ENCODE data around the gene RPRM.
"Not testable (repeated sequence)": the region's sequence is repeated elsewhere in the genome, so short reads cannot be mapped to it uniquely, and the experiment has no call there.

The RPRM gene

DNA sequence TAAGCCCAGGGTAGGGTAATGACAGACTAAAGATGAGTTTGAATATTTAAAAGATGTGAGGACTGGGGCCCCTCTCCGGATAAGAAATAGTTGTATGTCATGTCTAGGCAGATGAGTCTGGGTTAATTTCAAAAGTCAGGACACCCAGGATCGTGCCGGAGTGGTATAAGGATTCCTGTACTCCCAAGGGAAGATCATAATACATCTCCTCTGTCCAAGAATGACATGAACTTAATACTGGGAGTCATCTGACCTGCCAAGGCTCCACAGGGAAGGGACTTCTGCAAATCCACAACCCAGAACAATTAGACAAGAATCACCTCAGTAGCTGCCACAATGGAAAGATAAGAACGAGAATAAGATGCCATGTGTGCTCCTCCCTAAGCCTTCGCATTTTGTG, 17.1 kb downstream of the RPRM start:
- H3K27ac ChIP-seq (ENCODE audit: insufficient read depth in 1 of 2, low read depth in 1 of 2, low read length in 2 of 2, poor library complexity in 1 of 2, severe bottlenecking in 2 of 2) = no peak overlapping the region
- 83% methylated on average over 3 of the region's 5 CpGs for WGBS (ENCODE audit: insufficient coverage)
- H3K9me3 ChIP-seq (ENCODE audit: control extremely low read depth in 1 of 5, control insufficient read depth in 4 of 5, insufficient read depth in 2 of 5, low read depth in 1 of 5, low read length in 4 of 5) = no peaks in the 10 kb centered on the region
- H3K36me3 ChIP-seq (ENCODE audit: control insufficient read depth in 4 of 4, insufficient read depth in 4 of 4, low read length in 3 of 4) = no peaks in the 10 kb centered on the region
- H3K4me3 ChIP-seq (ENCODE audit: control insufficient read depth in 1 of 7, extremely low read depth in 1 of 7, insufficient read depth in 4 of 7, low read depth in 2 of 7, low read length in 6 of 7) = no peak overlapping the region
- no peaks in the 10 kb centered on the region for H3K4me1 ChIP-seq (ENCODE audit: control extremely low read depth in 1 of 4, control insufficient read depth in 4 of 4, insufficient read depth in 4 of 4, low read length in 3 of 4)
- DNase-seq = no peak
- H3K27me3 ChIP-seq (replicated peaks in 2 of 5; ENCODE audit: control insufficient read depth in 4 of 5, insufficient read depth in 5 of 5, low read length in 4 of 5) = peaks cover 0 to 7% (median 2%) of the 10 kb centered on the region in 5 experiments
- POLR2A ChIA-PET = no interaction called here
- CTCF ChIA-PET = no interaction called here

DNA sequence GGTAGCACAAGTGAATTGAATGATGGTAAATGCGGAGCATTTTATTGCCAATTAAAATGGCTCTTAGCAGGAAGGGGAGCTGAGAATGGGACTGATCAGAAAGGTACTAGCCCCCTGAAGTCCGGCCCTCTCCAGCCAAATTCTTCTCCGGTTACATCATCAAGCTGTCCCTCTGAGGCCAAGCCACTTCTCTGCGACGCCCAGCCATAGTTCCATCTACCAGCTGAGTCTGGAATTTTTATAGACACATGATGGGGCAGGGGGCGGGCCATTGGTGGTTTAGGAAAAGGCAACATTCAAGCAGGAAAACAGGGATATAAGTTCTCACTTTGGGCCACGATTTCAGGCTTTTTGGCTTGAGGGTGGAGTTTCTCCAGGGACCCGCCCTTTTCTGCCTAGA, 22.7 kb downstream of the RPRM start:
- Histone ChIP-seq H3K4me1 (ENCODE audit: control extremely low read depth in 1 of 4, control insufficient read depth in 4 of 4, insufficient read depth in 4 of 4, low read length in 3 of 4) (no peaks in the 10 kb centered on the region), H3K9me3 (ENCODE audit: control extremely low read depth in 1 of 5, control insufficient read depth in 4 of 5, insufficient read depth in 2 of 5, low read depth in 1 of 5, low read length in 4 of 5) (no peaks in the 10 kb centered on the region), H3K36me3 (ENCODE audit: control insufficient read depth in 4 of 4, insufficient read depth in 4 of 4, low read length in 3 of 4) (no peaks in the 10 kb centered on the region), H3K27ac (ENCODE audit: insufficient read depth in 1 of 2, low read depth in 1 of 2, low read length in 2 of 2, poor library complexity in 1 of 2, severe bottlenecking in 2 of 2) (no peak overlapping the region), H3K4me3 (ENCODE audit: control insufficient read depth in 1 of 7, extremely low read depth in 1 of 7, insufficient read depth in 4 of 7, low read depth in 2 of 7, low read length in 6 of 7) (no peak overlapping the region), H3K27me3 (replicated peaks in 2 of 5; ENCODE audit: control insufficient read depth in 4 of 5, insufficient read depth in 5 of 5, low read length in 4 of 5) (peaks cover 0 to 7% (median 0%) of the 10 kb centered on the region in 5 experiments)
- ChIA-PET CTCF (no interaction called here), POLR2A (no interaction called here)
- no peak for DNase-seq
- WGBS (ENCODE audit: insufficient coverage) = 90% methylated on average over 8 of the region's 8 CpGs

DNA sequence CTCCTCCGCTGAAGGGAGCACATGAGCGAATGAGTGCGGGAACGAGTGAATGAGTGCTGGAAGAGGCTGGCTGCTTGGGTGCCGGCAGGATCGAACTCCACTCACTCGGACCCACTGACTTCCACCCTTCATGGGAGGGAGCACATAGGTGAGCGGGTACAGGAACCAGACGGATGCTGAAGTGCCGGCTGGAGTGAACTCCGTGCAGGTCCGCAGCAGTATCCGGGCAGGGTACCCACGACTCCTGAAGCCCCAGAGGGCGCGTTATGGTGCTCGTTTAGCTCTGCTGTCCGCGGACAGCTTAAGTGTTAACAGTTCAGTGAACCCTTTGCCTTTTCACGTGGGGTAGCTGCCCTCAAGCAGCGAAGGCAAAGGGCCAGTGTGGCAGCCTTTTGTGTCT, 23.2 kb downstream of the RPRM start:
- WGBS (ENCODE audit: insufficient coverage) = 88% methylated on average over 21 of the region's 21 CpGs

DNA sequence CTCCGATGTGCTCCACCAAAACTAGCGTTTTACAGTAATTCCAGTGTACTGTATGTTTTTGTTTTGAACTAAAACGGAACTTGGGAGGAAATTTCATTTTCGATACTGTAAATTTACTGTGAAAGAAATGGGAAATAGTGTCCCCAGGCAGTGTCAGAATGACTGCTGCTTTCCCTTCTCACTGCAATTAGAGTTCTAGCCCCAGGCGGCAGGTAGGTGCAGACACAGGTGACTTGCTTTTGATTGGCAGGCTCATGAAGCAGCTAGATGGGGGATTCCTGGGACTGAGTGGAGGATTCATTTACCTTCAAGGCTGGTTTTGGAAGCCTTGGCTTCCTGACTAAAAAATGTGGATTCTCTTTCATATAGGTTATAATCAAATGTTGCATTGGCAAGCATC, 27.0 kb downstream of the RPRM start:
- H3K27me3 ChIP-seq (replicated peaks in 2 of 5; ENCODE audit: control insufficient read depth in 4 of 5, insufficient read depth in 5 of 5, low read length in 4 of 5) = no peaks in the 10 kb centered on the region
- no peak overlapping the region for H3K27ac ChIP-seq (ENCODE audit: insufficient read depth in 1 of 2, low read depth in 1 of 2, low read length in 2 of 2, poor library complexity in 1 of 2, severe bottlenecking in 2 of 2)
- ChIA-PET POLR2A (no interaction called here), CTCF (no interaction called here)
- no peaks in the 10 kb centered on the region for H3K36me3 ChIP-seq (ENCODE audit: control insufficient read depth in 4 of 4, insufficient read depth in 4 of 4, low read length in 3 of 4)
- WGBS (ENCODE audit: insufficient coverage) = 97% methylated on average over 5 of the region's 5 CpGs
- no peaks in the 10 kb centered on the region for H3K9me3 ChIP-seq (ENCODE audit: control extremely low read depth in 1 of 5, control insufficient read depth in 4 of 5, insufficient read depth in 2 of 5, low read depth in 1 of 5, low read length in 4 of 5)
- no peak overlapping the region for H3K4me3 ChIP-seq (ENCODE audit: control insufficient read depth in 1 of 7, extremely low read depth in 1 of 7, insufficient read depth in 4 of 7, low read depth in 2 of 7, low read length in 6 of 7)
- no peaks in the 10 kb centered on the region for H3K4me1 ChIP-seq (ENCODE audit: control extremely low read depth in 1 of 4, control insufficient read depth in 4 of 4, insufficient read depth in 4 of 4, low read length in 3 of 4)
- DNase-seq = no peak

More for the DNA sequence above, 23.2 kb downstream of the RPRM start:
- CTCF ChIA-PET = no interaction called here
- no peaks in the 10 kb centered on the region for H3K4me1 ChIP-seq (ENCODE audit: control extremely low read depth in 1 of 4, control insufficient read depth in 4 of 4, insufficient read depth in 4 of 4, low read length in 3 of 4)
- DNase-seq = no peak
- H3K9me3 ChIP-seq (ENCODE audit: control extremely low read depth in 1 of 5, control insufficient read depth in 4 of 5, insufficient read depth in 2 of 5, low read depth in 1 of 5, low read length in 4 of 5) = no peaks in the 10 kb centered on the region
- no peaks in the 10 kb centered on the region for H3K36me3 ChIP-seq (ENCODE audit: control insufficient read depth in 4 of 4, insufficient read depth in 4 of 4, low read length in 3 of 4)
- no peak overlapping the region for H3K27ac ChIP-seq (ENCODE audit: insufficient read depth in 1 of 2, low read depth in 1 of 2, low read length in 2 of 2, poor library complexity in 1 of 2, severe bottlenecking in 2 of 2)
- no peak overlapping the region for H3K4me3 ChIP-seq (ENCODE audit: control insufficient read depth in 1 of 7, extremely low read depth in 1 of 7, insufficient read depth in 4 of 7, low read depth in 2 of 7, low read length in 6 of 7)
- POLR2A ChIA-PET = no interaction called here
- H3K27me3 ChIP-seq (replicated peaks in 2 of 5; ENCODE audit: control insufficient read depth in 4 of 5, insufficient read depth in 5 of 5, low read length in 4 of 5) = peaks cover 0 to 6% (median 0%) of the 10 kb centered on the region in 5 experiments

DNA sequence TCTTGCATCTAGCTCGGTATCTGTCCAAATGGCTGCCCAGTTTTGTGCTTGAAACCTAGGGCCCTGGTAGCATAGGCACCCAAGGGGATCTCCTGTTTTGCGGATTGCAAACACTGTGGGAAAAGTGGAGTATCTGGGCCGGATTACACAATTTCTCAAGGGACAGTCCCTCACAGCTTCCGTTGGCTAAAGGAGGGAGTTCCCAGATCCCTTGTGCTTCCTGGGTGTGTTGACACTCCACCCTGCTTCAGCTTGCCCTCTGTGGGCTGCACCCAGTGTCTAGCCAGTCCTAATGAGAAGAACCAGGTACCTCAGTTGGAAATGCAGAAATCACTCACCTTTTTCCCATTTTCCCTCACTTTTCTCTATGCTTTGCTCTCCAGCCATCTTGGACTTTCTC, 35.5 kb downstream of the RPRM start:
- DNase-seq = no peak
- no peaks in the 10 kb centered on the region for H3K4me1 ChIP-seq (ENCODE audit: control extremely low read depth in 1 of 4, control insufficient read depth in 4 of 4, insufficient read depth in 4 of 4, low read length in 3 of 4)
- no peaks in the 10 kb centered on the region for H3K9me3 ChIP-seq (ENCODE audit: control extremely low read depth in 1 of 5, control insufficient read depth in 4 of 5, insufficient read depth in 2 of 5, low read depth in 1 of 5, low read length in 4 of 5)
- POLR2A ChIA-PET = no interaction called here
- no peaks in the 10 kb centered on the region for H3K27me3 ChIP-seq (replicated peaks in 2 of 5; ENCODE audit: control insufficient read depth in 4 of 5, insufficient read depth in 5 of 5, low read length in 4 of 5)
- no peak overlapping the region for H3K4me3 ChIP-seq (ENCODE audit: control insufficient read depth in 1 of 7, extremely low read depth in 1 of 7, insufficient read depth in 4 of 7, low read depth in 2 of 7, low read length in 6 of 7)
- WGBS (ENCODE audit: insufficient coverage) = 93% methylated on average over 3 of the region's 4 CpGs
- no peak overlapping the region for H3K27ac ChIP-seq (ENCODE audit: insufficient read depth in 1 of 2, low read depth in 1 of 2, low read length in 2 of 2, poor library complexity in 1 of 2, severe bottlenecking in 2 of 2)
- no peaks in the 10 kb centered on the region for H3K36me3 ChIP-seq (ENCODE audit: control insufficient read depth in 4 of 4, insufficient read depth in 4 of 4, low read length in 3 of 4)
- CTCF ChIA-PET = no interaction called here

DNA sequence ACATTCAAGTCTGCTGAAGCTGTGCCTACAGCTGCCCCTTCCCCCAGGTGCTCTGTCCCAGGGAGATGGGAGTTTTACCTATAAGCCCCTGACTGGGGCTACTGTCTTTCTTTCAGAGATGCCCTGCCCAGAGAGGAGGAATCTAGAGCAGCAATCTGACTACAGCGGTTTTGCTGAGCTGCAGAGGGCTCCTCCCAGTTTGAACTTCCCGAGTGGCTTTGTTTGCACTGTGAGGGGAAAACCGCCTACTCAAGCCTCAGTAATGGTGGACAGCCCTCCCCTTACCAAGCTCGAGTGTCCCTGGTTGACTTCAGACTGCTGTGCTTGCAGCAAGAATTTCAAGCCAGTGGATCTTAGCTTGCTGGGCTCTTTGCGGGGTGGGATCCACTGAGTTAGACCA, 35.9 kb downstream of the RPRM start:
- POLR2A ChIA-PET = not testable (repeated sequence)
- 87% methylated on average over 3 of the region's 5 CpGs for WGBS (ENCODE audit: insufficient coverage)

DNA sequence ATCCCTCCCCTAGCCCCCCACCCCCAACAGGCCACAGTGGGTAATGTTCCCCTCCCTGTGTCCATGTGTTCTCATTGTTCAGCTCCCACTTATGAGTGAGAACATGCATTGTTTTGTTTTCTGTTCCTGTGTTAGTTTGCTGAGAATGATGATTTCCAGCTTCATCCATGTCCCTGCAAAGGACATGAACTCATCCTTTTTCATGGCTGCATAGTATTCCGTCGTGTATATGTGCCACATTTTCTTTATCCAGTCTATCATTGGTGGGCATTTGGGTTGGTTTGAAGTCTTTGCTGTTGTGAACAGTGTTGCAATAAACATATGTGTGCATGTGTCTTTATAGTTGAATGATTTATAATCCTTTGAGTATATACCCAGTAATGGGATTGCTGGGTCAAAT, 38.5 kb downstream of the RPRM start:
- H3K4me1 ChIP-seq (ENCODE audit: control extremely low read depth in 1 of 4, control insufficient read depth in 4 of 4, insufficient read depth in 4 of 4, low read length in 3 of 4); H3K36me3 ChIP-seq (ENCODE audit: control insufficient read depth in 4 of 4, insufficient read depth in 4 of 4, low read length in 3 of 4); H3K4me3 ChIP-seq (ENCODE audit: control insufficient read depth in 1 of 7, extremely low read depth in 1 of 7, insufficient read depth in 4 of 7, low read depth in 2 of 7, low read length in 6 of 7); DNase-seq; POLR2A ChIA-PET; CTCF ChIA-PET; H3K9me3 ChIP-seq (ENCODE audit: control extremely low read depth in 1 of 5, control insufficient read depth in 4 of 5, insufficient read depth in 2 of 5, low read depth in 1 of 5, low read length in 4 of 5); H3K27me3 ChIP-seq (replicated peaks in 2 of 5; ENCODE audit: control insufficient read depth in 4 of 5, insufficient read depth in 5 of 5, low read length in 4 of 5); H3K27ac ChIP-seq (ENCODE audit: insufficient read depth in 1 of 2, low read depth in 1 of 2, low read length in 2 of 2, poor library complexity in 1 of 2, severe bottlenecking in 2 of 2): not testable (repeated sequence)
- 100% methylated on average over 2 of the region's 2 CpGs for WGBS (ENCODE audit: insufficient coverage)

More for the DNA sequence above, 35.9 kb downstream of the RPRM start:
- H3K4me3 ChIP-seq (ENCODE audit: control insufficient read depth in 1 of 7, extremely low read depth in 1 of 7, insufficient read depth in 4 of 7, low read depth in 2 of 7, low read length in 6 of 7); H3K9me3 ChIP-seq (ENCODE audit: control extremely low read depth in 1 of 5, control insufficient read depth in 4 of 5, insufficient read depth in 2 of 5, low read depth in 1 of 5, low read length in 4 of 5); H3K4me1 ChIP-seq (ENCODE audit: control extremely low read depth in 1 of 4, control insufficient read depth in 4 of 4, insufficient read depth in 4 of 4, low read length in 3 of 4); H3K27me3 ChIP-seq (replicated peaks in 2 of 5; ENCODE audit: control insufficient read depth in 4 of 5, insufficient read depth in 5 of 5, low read length in 4 of 5); CTCF ChIA-PET; DNase-seq; H3K27ac ChIP-seq (ENCODE audit: insufficient read depth in 1 of 2, low read depth in 1 of 2, low read length in 2 of 2, poor library complexity in 1 of 2, severe bottlenecking in 2 of 2); H3K36me3 ChIP-seq (ENCODE audit: control insufficient read depth in 4 of 4, insufficient read depth in 4 of 4, low read length in 3 of 4): not testable (repeated sequence)

DNA sequence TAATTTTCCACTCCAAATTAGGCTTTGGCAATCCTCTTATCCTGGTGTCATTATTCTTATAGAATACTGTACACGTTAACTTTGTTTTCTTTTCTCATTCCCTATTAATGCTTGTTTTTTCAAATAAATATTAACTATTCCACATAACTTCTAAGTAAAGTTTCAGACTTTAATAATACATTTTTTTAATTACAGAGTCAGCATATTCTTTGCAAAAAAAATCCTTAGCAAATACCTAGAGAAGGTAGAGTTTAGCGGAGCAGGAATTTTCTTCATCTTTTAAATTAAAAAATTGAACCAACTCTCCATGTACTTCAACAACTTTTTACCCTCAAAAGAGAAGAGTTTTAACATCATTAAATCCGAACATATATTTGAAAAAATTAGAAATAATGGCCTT, 45.2 kb downstream of the RPRM start:
- no peaks in the 10 kb centered on the region for H3K36me3 ChIP-seq (ENCODE audit: control insufficient read depth in 4 of 4, insufficient read depth in 4 of 4, low read length in 3 of 4)
- ChIA-PET POLR2A (no interaction called here), CTCF (no interaction called here)
- H3K4me1 ChIP-seq (ENCODE audit: control extremely low read depth in 1 of 4, control insufficient read depth in 4 of 4, insufficient read depth in 4 of 4, low read length in 3 of 4) = no peaks in the 10 kb centered on the region
- H3K4me3 ChIP-seq (ENCODE audit: control insufficient read depth in 1 of 7, extremely low read depth in 1 of 7, insufficient read depth in 4 of 7, low read depth in 2 of 7, low read length in 6 of 7) = no peak overlapping the region
- H3K27me3 ChIP-seq (replicated peaks in 2 of 5; ENCODE audit: control insufficient read depth in 4 of 5, insufficient read depth in 5 of 5, low read length in 4 of 5) = no peaks in the 10 kb centered on the region
- no CpG with 5 or more reads among the region's 3 CpGs for WGBS (ENCODE audit: insufficient coverage)
- H3K27ac ChIP-seq (ENCODE audit: insufficient read depth in 1 of 2, low read depth in 1 of 2, low read length in 2 of 2, poor library complexity in 1 of 2, severe bottlenecking in 2 of 2) = no peak overlapping the region
- H3K9me3 ChIP-seq (ENCODE audit: control extremely low read depth in 1 of 5, control insufficient read depth in 4 of 5, insufficient read depth in 2 of 5, low read depth in 1 of 5, low read length in 4 of 5) = no peaks in the 10 kb centered on the region
- no peak for DNase-seq
